K562 (cell line): ENCODE measurements around the gene METTL3. TPM values are rescaled to one million over a fixed set of nuclear protein-coding genes. Genes with fewer than 3 reads are reported as not detected.

Experiments used
- BACH1 ChIP-seq: fragments of 200-800 bp; sonication (Bioruptor generic); IDR thresholded peaks from 2 replicates; pipeline ENCODE4 v1.6.1; 2016; ENCODE audit warnings: missing genetic modification characterization, missing compliant biosample characterization
- BHLHE40 ChIP-seq: IDR thresholded peaks from 2 replicates; pipeline ENCODE4 v1.6.1; 2011; ENCODE audit warnings: low read length, improper control_type of control experiment
- CREB3 ChIP-seq: fragments of 450-650 bp; conservative IDR thresholded peaks from 2 replicates; pipeline ENCODE4 v1.6.1; 2016; ENCODE audit warnings: missing genetic modification characterization, low read depth, mild to moderate bottlenecking, missing compliant biosample characterization, moderate library complexity
- FOXP1 ChIP-seq: sonication (generic); formaldehyde crosslinking; IDR thresholded peaks from 2 replicates; pipeline ENCODE4 v1.8.0; 2022; ENCODE audit warnings: mild to moderate bottlenecking, missing genetic modification reagents
- GABPA ChIP-seq: fragments of 200-800 bp; sonication (Bioruptor generic); conservative IDR thresholded peaks from 2 replicates; pipeline ENCODE4 v1.6.1; 2016; ENCODE audit warnings: low read depth, missing genetic modification characterization, missing compliant biosample characterization
- HCFC1 ChIP-seq: IDR thresholded peaks from 2 replicates; pipeline ENCODE4 v1.6.1; 2012; ENCODE audit warnings: low read depth, low read length, improper control_type of control experiment
- HDAC8 ChIP-seq: fragments of 450-650 bp; IDR thresholded peaks from 2 replicates; pipeline ENCODE4 v1.6.1; 2016; ENCODE audit warnings: mild to moderate bottlenecking, missing genetic modification characterization, moderate library complexity, missing compliant biosample characterization
- HES1 ChIP-seq: fragments of 450-650 bp; IDR thresholded peaks from 2 replicates; pipeline ENCODE4 v1.6.1; 2016; ENCODE audit warnings: low read depth, mild to moderate bottlenecking, moderate library complexity
- KHSRP ChIP-seq: fragments of 450-650 bp; IDR thresholded peaks from 2 replicates; pipeline ENCODE4 v1.6.1; 2017
- KLF13 ChIP-seq: fragments of 450-650 bp; IDR thresholded peaks from 2 replicates; pipeline ENCODE4 v1.6.1; 2016; ENCODE audit warnings: missing genetic modification characterization, low read depth, mild to moderate bottlenecking, missing compliant biosample characterization, moderate library complexity, borderline replicate concordance
- MYNN ChIP-seq, 2 experiments: sonication (generic); formaldehyde crosslinking in 1 of 2; IDR thresholded peaks; 2 replicates each; pipeline versions ENCODE4 v1.5.0 to v1.6.1; 2016 to 2020; ENCODE audit warnings: antibody characterized with exemption in 1 of 2, missing genetic modification reagents in 1 of 2
- RCOR1 ChIP-seq, 2 experiments: IDR thresholded peaks; 2 replicates each; pipeline ENCODE4 v1.6.1; 2012; ENCODE audit warnings: low read depth in 2 of 2, low read length in 2 of 2, borderline replicate concordance in 1 of 2, improper control_type of control experiment in 1 of 2
- SIN3B ChIP-seq: fragments of 450-650 bp; IDR thresholded peaks from 2 replicates; pipeline ENCODE4 v1.6.1; 2017; ENCODE audit warnings: low read depth, mild to moderate bottlenecking, moderate library complexity
- SNRNP70 ChIP-seq: fragments of 200-400 bp; formaldehyde crosslinking; optimal IDR thresholded peaks from 2 replicates; pipeline ENCODE3; 2017; ENCODE audit warnings: low read depth, low read length
- TCF15 ChIP-seq: fragments of 250-450 bp; sonication (Bioruptor Pico); IDR thresholded peaks from 2 replicates; pipeline ENCODE4 v1.8.0; 2022; ENCODE audit warnings: moderate library complexity, mild to moderate bottlenecking, inconsistent platforms
- VEZF1 ChIP-seq: fragments of 200-800 bp; sonication (Bioruptor generic); IDR thresholded peaks from 2 replicates; pipeline ENCODE4 v1.6.1; 2017; ENCODE audit warnings: missing genetic modification characterization, missing compliant biosample characterization
- ZBTB2 ChIP-seq: fragments of 450-650 bp; IDR thresholded peaks from 2 replicates; pipeline ENCODE4 v1.6.1; 2016; ENCODE audit warnings: antibody characterized with exemption
- ZFP30 ChIP-seq: fragments of 250-450 bp; sonication (Bioruptor Pico); IDR thresholded peaks from 2 replicates; pipeline ENCODE4 v1.8.0; 2022; ENCODE audit warnings: moderate library complexity, mild to moderate bottlenecking, inconsistent platforms, borderline replicate concordance
- ZNF75A ChIP-seq: fragments of 450-650 bp; formaldehyde crosslinking; IDR thresholded peaks from 2 replicates; pipeline ENCODE4 v1.4.0; 2020; ENCODE audit warnings: mild to moderate bottlenecking
- polyA plus RNA-seq, 8 experiments: library from polyadenylated mRNA; depleted of rRNA in 4 of 8; stranded (reverse) in 5 of 8; unstranded in 3 of 8; fragments of >200 nt; fragmentation: Nextera tagmentation in 2 of 8; fragmentation: Illumina TruSeq in 1 of 8; extraction: Ambion mirVana in 2 of 8; extraction: Trizol in 1 of 8; gene quantifications; 2 replicates each; pipeline versions ENCODE4 v1.2.1 to v1.2.3, GENCODE V29; 2011 to 2014; ENCODE audit warnings: inconsistent platforms in 1 of 8, missing spikeins in 1 of 8
- total RNA-seq, 7 experiments: library from RNA; depleted of rRNA in 6 of 7; stranded (reverse); fragments of >200 nt in 6 of 7; fragmentation: Illumina TruSeq in 2 of 7; extraction: Trizol in 2 of 7; gene quantifications; 2 replicates each; pipeline versions ENCODE4 v1.2.1 to v1.2.3, GENCODE V29; 2011 to 2021; ENCODE audit warnings: low replicate concordance in 1 of 7

Gene METTL3
- total and polyA plus RNA-seq, 9 of the 15 experiments (the other 6 are each of a cell fraction or from before 2014, with no cell fraction given): 42.1 to 151 (median 65.7) TPM

GRCh38 chr14:21510735-21511657, at the start of gene METTL3 (continued):
- no peak for TF ChIP-seq MYNN (IDR thresholded peaks at IDR 0.05)
- no peak for TF ChIP-seq MYNN (CRISPR knock-in tag; IDR thresholded peaks at IDR 0.05)
- TF ChIP-seq BHLHE40: no peak
- 0 out of 2 replicates have a peak, but pooled peaks have one; percentile 73 for TF ChIP-seq FOXP1 (CRISPR knock-in tag)
- peak; percentile 52; the same call in 1 of the 2 replicates for TF ChIP-seq SIN3B
- TF ChIP-seq RCOR1 (IDR thresholded peaks at IDR 0.05; ENCODE audit: borderline replicate concordance in 1 of 2, low read depth in 2 of 2, low read length in 2 of 2): no peak
- no peak for TF ChIP-seq HES1
- TF ChIP-seq TCF15 (CRISPR knock-in tag): no peak
- TF ChIP-seq HCFC1: peak; percentile 95
- peak; percentile 70 for TF ChIP-seq VEZF1 (CRISPR knock-in tag)
- TF ChIP-seq BACH1 (tag): peak; percentile 83; the same call in 1 of the 2 replicates
- TF ChIP-seq KHSRP: no peak
- TF ChIP-seq CREB3 (tag): peak; percentile 94
- TF ChIP-seq ZBTB2: no peak
- no peak for TF ChIP-seq SNRNP70
- TF ChIP-seq GABPA (tag): peak; percentile 97
- TF ChIP-seq KLF13 (tag): no peak
- no peak for TF ChIP-seq ZFP30 (CRISPR knock-in tag)
- peak; percentile 43; the same call in 1 of the 2 replicates for TF ChIP-seq HDAC8
- no peak for TF ChIP-seq ZNF75A (CRISPR knock-in tag)
